Liver (tissue), 9 donors: Measurements from ENCODE around the gene PLEKHB2. TPM values are rescaled to one million over a fixed set of nuclear protein-coding genes. Genes with fewer than 3 reads are reported as not detected.

Source experiments
- DNase-seq: peaks from one replicate; pipeline ENCODE4 v3.0.0-alpha.2; 2017; ENCODE audit warnings: low spot score
- H3K27ac ChIP-seq, 2 donors: one replicate each; pipeline ENCODE4 v1.7.0; 2013; ENCODE audit warnings: inconsistent platforms in 2 of 2, low read length in 2 of 2, control low read depth in 1 of 2, low read depth in 1 of 2, mild to moderate bottlenecking in 1 of 2
- H3K27me3 ChIP-seq, 4 donors: one replicate each; pipeline versions ENCODE4 v1.6.1 to v1.7.0; 2013; ENCODE audit warnings: low read length in 3 of 4, inconsistent platforms in 1 of 4, mild to moderate bottlenecking in 1 of 4, moderate library complexity in 1 of 4; ENCODE audit not compliant: control insufficient read depth in 4 of 4, insufficient read depth in 4 of 4
- H3K36me3 ChIP-seq, 4 donors: one replicate each; pipeline versions ENCODE4 v1.6.1 to v1.7.0; 2013; ENCODE audit warnings: low read length in 3 of 4, mild to moderate bottlenecking in 3 of 4, low read depth in 1 of 4, moderate library complexity in 1 of 4; ENCODE audit not compliant: control insufficient read depth in 4 of 4, insufficient read depth in 3 of 4
- H3K4me1 ChIP-seq, 4 donors: one replicate each; pipeline versions ENCODE4 v1.6.1 to v1.7.0; 2013; ENCODE audit warnings: low read length in 3 of 4, mild to moderate bottlenecking in 3 of 4, moderate library complexity in 1 of 4; ENCODE audit not compliant: control insufficient read depth in 4 of 4, insufficient read depth in 4 of 4
- H3K4me3 ChIP-seq, 3 donors: one replicate each; pipeline versions ENCODE4 v1.6.1 to v1.7.0; 2013; ENCODE audit warnings: low read length in 3 of 3, control low read depth in 1 of 3, low read depth in 1 of 3, mild to moderate bottlenecking in 1 of 3
- H3K9ac ChIP-seq, 2 donors: one replicate each; pipeline ENCODE4 v1.7.0; 2013; ENCODE audit warnings: low read length in 2 of 2, mild to moderate bottlenecking in 2 of 2, moderate library complexity in 2 of 2, control low read depth in 1 of 2, low read depth in 1 of 2
- H3K9me3 ChIP-seq, 4 donors: one replicate each; pipeline versions ENCODE4 v1.6.1 to v1.7.0; 2013; ENCODE audit warnings: low read length in 3 of 4; ENCODE audit not compliant: control insufficient read depth in 4 of 4
- EGR1 ChIP-seq, 2 donors: IDR thresholded peaks; 2 replicates each; pipeline ENCODE4 v1.6.1; 2016 to 2018; ENCODE audit warnings: antibody characterized with exemption in 2 of 2, low read depth in 2 of 2
- FOXA1 ChIP-seq: IDR thresholded peaks from 2 replicates; pipeline ENCODE4 v1.6.1; 2016; ENCODE audit warnings: antibody characterized with exemption
- FOXA2 ChIP-seq: IDR thresholded peaks from 2 replicates; pipeline ENCODE4 v1.6.1; 2016; ENCODE audit warnings: antibody characterized with exemption
- GABPA ChIP-seq, 2 donors: IDR thresholded peaks in 1 of 2; conservative IDR thresholded peaks in 1 of 2; 2 replicates each; pipeline ENCODE4 v1.6.1; 2016; ENCODE audit warnings: antibody characterized with exemption in 2 of 2, mild to moderate bottlenecking in 1 of 2, moderate library complexity in 1 of 2
- HNF4A ChIP-seq, 2 donors: conservative IDR thresholded peaks; 2 replicates each; pipeline ENCODE4 v1.6.1; 2016; ENCODE audit warnings: antibody characterized with exemption in 2 of 2, mild to moderate bottlenecking in 2 of 2
- HNF4G ChIP-seq: IDR thresholded peaks from 2 replicates; pipeline ENCODE4 v1.6.1; 2016; ENCODE audit warnings: antibody characterized with exemption
- JUND ChIP-seq, 2 donors: IDR thresholded peaks; 2 replicates each; pipeline ENCODE4 v1.6.1; 2016; ENCODE audit warnings: antibody characterized with exemption in 2 of 2
- NR2F2 ChIP-seq: IDR thresholded peaks from 2 replicates; pipeline ENCODE4 v1.6.1; 2016; ENCODE audit warnings: antibody characterized with exemption
- RAD21 ChIP-seq, 2 donors: IDR thresholded peaks; 2 replicates each; pipeline ENCODE4 v1.6.1; 2016; ENCODE audit warnings: antibody characterized with exemption in 2 of 2, mild to moderate bottlenecking in 2 of 2
- RXRA ChIP-seq, 2 donors: IDR thresholded peaks; 2 replicates each; pipeline ENCODE4 v1.6.1; 2017 to 2018; ENCODE audit warnings: antibody characterized with exemption in 2 of 2, mild to moderate bottlenecking in 1 of 2
- SP1 ChIP-seq: IDR thresholded peaks from 2 replicates; pipeline ENCODE4 v1.6.1; 2018; ENCODE audit warnings: antibody characterized with exemption, mild to moderate bottlenecking
- TAF1 ChIP-seq: conservative IDR thresholded peaks from 2 replicates; pipeline ENCODE4 v1.6.1; 2016; ENCODE audit warnings: antibody characterized with exemption, mild to moderate bottlenecking
- YY1 ChIP-seq: IDR thresholded peaks from 2 replicates; pipeline ENCODE4 v1.6.1; 2016; ENCODE audit warnings: antibody characterized with exemption, mild to moderate bottlenecking
- WGBS: extraction: QIAGEN DNeasy Blood & Tissue Kit; methylation state at CpG from one replicate; pipeline ENCODE4 v1.1.7; 2013; 5-methylcytosine and 5-hydroxymethylcytosine counted together
- polyA plus RNA-seq, 2 donors: library from polyadenylated mRNA; stranded (reverse) in 1 of 2; unstranded in 1 of 2; fragments of 200-250 nt in 1 of 2; fragments of >200 nt in 1 of 2; fragmentation: Nextera tagmentation in 1 of 2; extraction: Ambion mirVana in 1 of 2; gene quantifications; one replicate each; pipeline versions ENCODE4 v1.2.1 to v1.2.3, GENCODE V29; 2013 to 2015
- total RNA-seq, 2 donors: library from RNA; depleted of rRNA; stranded (reverse); fragments of >200 nt; gene quantifications; one replicate each; pipeline ENCODE4 v1.2.3, GENCODE V29; 2014
- TF ChIP-seq, protein P1 (sequence below): IDR thresholded peaks from 2 replicates; pipeline ENCODE4 v1.6.1; 2016; ENCODE audit warnings: antibody characterized with exemption
- TF ChIP-seq, protein P2 (sequence below): IDR thresholded peaks from 2 replicates; pipeline ENCODE4 v1.6.1; 2016; ENCODE audit warnings: antibody characterized with exemption, mild to moderate bottlenecking
- TF ChIP-seq, protein P3 (sequence below): IDR thresholded peaks from 2 replicates; pipeline ENCODE4 v1.6.1; 2016; ENCODE audit warnings: antibody characterized with exemption
- TF ChIP-seq, protein P4 (sequence below): IDR thresholded peaks from 2 replicates; pipeline ENCODE4 v1.6.1; 2016; ENCODE audit warnings: antibody characterized with exemption
- TF ChIP-seq, protein P5 (sequence below): fragments of 150-350 bp; IDR thresholded peaks from 2 replicates; pipeline ENCODE4 v1.5.1; 2017; ENCODE audit warnings: improper control_type of control experiment, low read depth, low read length; ENCODE audit not compliant: missing input control
- donor health status: healthy.
- donor health status: healthy.
- donor health status: healthy.
- donor health status: healthy.
- donor health status: healthy.

The PLEKHB2 gene
- total and polyA plus RNA-seq, 4 donors: 8.6 to 34.9 (median 18.8) TPM

DNA sequence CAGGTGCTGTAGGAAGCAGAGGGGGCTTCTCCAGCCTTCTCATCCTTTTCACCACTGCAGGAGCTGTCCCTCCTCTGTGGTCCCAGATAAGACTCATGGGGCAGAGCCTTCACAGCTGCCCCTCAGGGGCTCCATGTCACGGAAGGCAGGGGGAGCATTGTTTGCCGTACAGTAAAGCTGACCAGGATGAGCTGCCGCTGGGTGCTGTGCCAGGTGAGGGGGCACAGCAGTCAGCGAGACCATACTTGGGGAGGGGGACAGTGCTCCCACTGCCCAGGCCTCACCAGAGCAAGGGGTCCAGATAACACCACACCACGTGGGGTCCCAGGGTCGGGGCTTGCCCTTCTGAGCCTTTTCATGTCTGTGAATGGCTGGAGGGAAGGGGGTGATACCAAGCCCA, 46.3 kb downstream of the PLEKHB2 start (continued):
- TF ChIP-seq, protein P1, sequence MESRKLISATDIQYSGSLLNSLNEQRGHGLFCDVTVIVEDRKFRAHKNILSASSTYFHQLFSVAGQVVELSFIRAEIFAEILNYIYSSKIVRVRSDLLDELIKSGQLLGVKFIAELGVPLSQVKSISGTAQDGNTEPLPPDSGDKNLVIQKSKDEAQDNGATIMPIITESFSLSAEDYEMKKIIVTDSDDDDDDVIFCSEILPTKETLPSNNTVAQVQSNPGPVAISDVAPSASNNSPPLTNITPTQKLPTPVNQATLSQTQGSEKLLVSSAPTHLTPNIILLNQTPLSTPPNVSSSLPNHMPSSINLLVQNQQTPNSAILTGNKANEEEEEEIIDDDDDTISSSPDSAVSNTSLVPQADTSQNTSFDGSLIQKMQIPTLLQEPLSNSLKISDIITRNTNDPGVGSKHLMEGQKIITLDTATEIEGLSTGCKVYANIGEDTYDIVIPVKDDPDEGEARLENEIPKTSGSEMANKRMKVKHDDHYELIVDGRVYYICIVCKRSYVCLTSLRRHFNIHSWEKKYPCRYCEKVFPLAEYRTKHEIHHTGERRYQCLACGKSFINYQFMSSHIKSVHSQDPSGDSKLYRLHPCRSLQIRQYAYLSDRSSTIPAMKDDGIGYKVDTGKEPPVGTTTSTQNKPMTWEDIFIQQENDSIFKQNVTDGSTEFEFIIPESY: no peak
- TF ChIP-seq, protein P2, sequence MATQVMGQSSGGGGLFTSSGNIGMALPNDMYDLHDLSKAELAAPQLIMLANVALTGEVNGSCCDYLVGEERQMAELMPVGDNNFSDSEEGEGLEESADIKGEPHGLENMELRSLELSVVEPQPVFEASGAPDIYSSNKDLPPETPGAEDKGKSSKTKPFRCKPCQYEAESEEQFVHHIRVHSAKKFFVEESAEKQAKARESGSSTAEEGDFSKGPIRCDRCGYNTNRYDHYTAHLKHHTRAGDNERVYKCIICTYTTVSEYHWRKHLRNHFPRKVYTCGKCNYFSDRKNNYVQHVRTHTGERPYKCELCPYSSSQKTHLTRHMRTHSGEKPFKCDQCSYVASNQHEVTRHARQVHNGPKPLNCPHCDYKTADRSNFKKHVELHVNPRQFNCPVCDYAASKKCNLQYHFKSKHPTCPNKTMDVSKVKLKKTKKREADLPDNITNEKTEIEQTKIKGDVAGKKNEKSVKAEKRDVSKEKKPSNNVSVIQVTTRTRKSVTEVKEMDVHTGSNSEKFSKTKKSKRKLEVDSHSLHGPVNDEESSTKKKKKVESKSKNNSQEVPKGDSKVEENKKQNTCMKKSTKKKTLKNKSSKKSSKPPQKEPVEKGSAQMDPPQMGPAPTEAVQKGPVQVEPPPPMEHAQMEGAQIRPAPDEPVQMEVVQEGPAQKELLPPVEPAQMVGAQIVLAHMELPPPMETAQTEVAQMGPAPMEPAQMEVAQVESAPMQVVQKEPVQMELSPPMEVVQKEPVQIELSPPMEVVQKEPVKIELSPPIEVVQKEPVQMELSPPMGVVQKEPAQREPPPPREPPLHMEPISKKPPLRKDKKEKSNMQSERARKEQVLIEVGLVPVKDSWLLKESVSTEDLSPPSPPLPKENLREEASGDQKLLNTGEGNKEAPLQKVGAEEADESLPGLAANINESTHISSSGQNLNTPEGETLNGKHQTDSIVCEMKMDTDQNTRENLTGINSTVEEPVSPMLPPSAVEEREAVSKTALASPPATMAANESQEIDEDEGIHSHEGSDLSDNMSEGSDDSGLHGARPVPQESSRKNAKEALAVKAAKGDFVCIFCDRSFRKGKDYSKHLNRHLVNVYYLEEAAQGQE: no peak

DNA sequence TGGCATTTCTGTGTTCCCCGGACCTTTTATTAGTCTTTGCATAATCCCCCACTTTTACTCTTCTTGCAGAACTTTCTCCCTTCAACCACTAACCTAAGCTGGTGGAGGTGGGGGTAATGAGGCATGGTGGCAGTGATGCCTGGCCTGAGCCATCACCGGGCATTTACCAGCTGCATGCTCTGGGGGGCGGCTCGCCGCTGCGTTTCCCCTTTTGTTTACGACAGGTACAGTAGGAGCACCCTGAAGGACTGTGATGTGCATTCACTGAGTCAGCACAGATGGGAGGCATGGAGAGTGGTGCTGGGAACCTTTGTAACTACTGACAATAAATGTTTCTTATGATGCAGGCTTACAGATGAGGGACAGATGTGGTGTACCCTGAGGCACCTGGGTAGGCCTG, 46.9 kb downstream of the PLEKHB2 start:
- WGBS: 56% methylated on average over 7 of the region's 7 CpGs
- Histone ChIP-seq H3K4me3 (no peak overlapping the region), H3K36me3 (peaks cover 3 to 32% (median 17%) of the 10 kb centered on the region in 4 donors), H3K27me3 (no peaks in the 10 kb centered on the region), H3K4me1 (no peaks in the 10 kb centered on the region), H3K9me3 (no peaks in the 10 kb centered on the region), H3K27ac (no peak overlapping the region), H3K9ac (no peak overlapping the region)
- DNase-seq: no peak
- TF ChIP-seq FOXA2: no peak
- no peak for TF ChIP-seq NR2F2
- TF ChIP-seq HNF4A (conservative IDR thresholded peaks at IDR 0.05): no peak
- TF ChIP-seq, protein P3, sequence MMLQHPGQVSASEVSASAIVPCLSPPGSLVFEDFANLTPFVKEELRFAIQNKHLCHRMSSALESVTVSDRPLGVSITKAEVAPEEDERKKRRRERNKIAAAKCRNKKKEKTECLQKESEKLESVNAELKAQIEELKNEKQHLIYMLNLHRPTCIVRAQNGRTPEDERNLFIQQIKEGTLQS: no peak
- TF ChIP-seq, protein P4, sequence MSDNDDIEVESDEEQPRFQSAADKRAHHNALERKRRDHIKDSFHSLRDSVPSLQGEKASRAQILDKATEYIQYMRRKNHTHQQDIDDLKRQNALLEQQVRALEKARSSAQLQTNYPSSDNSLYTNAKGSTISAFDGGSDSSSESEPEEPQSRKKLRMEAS: no peak
- TF ChIP-seq, protein P2: no peak
- no peak for TF ChIP-seq TAF1
- TF ChIP-seq SP1: no peak
- TF ChIP-seq EGR1 (IDR thresholded peaks at IDR 0.05; ENCODE audit: low read depth in 2 of 2): no peak
- TF ChIP-seq, protein P5, sequence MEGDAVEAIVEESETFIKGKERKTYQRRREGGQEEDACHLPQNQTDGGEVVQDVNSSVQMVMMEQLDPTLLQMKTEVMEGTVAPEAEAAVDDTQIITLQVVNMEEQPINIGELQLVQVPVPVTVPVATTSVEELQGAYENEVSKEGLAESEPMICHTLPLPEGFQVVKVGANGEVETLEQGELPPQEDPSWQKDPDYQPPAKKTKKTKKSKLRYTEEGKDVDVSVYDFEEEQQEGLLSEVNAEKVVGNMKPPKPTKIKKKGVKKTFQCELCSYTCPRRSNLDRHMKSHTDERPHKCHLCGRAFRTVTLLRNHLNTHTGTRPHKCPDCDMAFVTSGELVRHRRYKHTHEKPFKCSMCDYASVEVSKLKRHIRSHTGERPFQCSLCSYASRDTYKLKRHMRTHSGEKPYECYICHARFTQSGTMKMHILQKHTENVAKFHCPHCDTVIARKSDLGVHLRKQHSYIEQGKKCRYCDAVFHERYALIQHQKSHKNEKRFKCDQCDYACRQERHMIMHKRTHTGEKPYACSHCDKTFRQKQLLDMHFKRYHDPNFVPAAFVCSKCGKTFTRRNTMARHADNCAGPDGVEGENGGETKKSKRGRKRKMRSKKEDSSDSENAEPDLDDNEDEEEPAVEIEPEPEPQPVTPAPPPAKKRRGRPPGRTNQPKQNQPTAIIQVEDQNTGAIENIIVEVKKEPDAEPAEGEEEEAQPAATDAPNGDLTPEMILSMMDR: no peak
- TF ChIP-seq, protein P1: no peak
- no peak for TF ChIP-seq HNF4G
- no peak for TF ChIP-seq FOXA1
- TF ChIP-seq GABPA (IDR thresholded peaks at IDR 0.05 in 1 of 2, conservative IDR thresholded peaks at IDR 0.05 in 1 of 2): no peak
- no peak for TF ChIP-seq RAD21 (IDR thresholded peaks at IDR 0.05)
- no peak for TF ChIP-seq YY1
- no peak for TF ChIP-seq JUND (IDR thresholded peaks at IDR 0.05)
- no peak for TF ChIP-seq RXRA (IDR thresholded peaks at IDR 0.05)
